ENCODE data around the gene SEMA6A. TPM values are rescaled to one million over a fixed set of nuclear protein-coding genes. Genes with fewer than 3 reads are reported as not detected.

Gene SEMA6A
- total RNA-seq, 4 donors from 2014 or later = 22.4 to 118 (median 48.7) TPM

DNA sequence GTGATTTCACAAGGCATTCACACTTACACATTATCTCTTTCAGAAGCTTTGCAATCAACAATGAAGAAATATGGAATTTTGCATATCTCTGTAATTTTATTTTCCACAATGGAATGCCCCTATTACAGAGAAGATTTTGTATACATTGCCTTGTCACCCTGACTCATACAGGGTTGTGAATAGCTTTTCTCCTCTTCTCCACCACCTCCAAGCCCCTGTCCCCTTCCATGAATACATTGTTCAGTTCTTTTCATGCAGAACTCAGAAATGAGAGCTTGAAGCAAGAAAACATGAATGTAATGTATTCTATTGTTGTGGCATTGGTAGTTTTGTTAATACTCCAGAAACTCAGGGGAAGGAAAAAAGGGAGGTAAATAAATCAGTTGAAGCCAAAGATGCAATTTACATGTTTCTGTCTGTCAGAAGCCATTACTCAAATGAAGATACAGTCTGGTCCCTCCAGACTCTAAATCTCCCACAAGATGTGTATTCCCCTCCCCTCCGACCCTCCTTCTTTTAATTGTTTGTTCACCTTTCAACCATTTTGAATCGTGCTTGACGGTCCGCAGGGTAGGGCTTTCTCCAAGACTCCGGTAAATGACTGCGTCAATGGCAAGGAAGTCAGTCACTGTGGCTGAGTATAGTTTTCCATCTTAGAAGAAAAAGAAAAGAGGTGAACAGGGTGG lies 86.1 kb downstream of the SEMA6A start:
- intact Hi-C loops (cut with DNase I; ENCODE audit: low total_unique reads) = no loop called here
- no peaks in the 10 kb centered on the region for H3K27me3 ChIP-seq
- no peaks in the 10 kb centered on the region for H3K9me3 ChIP-seq
- no peak overlapping the region for H3K4me3 ChIP-seq
- TF ChIP-seq, protein P1, sequence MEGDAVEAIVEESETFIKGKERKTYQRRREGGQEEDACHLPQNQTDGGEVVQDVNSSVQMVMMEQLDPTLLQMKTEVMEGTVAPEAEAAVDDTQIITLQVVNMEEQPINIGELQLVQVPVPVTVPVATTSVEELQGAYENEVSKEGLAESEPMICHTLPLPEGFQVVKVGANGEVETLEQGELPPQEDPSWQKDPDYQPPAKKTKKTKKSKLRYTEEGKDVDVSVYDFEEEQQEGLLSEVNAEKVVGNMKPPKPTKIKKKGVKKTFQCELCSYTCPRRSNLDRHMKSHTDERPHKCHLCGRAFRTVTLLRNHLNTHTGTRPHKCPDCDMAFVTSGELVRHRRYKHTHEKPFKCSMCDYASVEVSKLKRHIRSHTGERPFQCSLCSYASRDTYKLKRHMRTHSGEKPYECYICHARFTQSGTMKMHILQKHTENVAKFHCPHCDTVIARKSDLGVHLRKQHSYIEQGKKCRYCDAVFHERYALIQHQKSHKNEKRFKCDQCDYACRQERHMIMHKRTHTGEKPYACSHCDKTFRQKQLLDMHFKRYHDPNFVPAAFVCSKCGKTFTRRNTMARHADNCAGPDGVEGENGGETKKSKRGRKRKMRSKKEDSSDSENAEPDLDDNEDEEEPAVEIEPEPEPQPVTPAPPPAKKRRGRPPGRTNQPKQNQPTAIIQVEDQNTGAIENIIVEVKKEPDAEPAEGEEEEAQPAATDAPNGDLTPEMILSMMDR (IDR thresholded peaks at IDR 0.05) = no peak
- no peak for TF ChIP-seq POLR2A (IDR thresholded peaks at IDR 0.05)
- H3K27ac ChIP-seq = no peak overlapping the region
- DNase-seq = no peak
- H3K4me1 ChIP-seq = no peaks in the 10 kb centered on the region
- no peaks in the 10 kb centered on the region for H3K36me3 ChIP-seq

DNA sequence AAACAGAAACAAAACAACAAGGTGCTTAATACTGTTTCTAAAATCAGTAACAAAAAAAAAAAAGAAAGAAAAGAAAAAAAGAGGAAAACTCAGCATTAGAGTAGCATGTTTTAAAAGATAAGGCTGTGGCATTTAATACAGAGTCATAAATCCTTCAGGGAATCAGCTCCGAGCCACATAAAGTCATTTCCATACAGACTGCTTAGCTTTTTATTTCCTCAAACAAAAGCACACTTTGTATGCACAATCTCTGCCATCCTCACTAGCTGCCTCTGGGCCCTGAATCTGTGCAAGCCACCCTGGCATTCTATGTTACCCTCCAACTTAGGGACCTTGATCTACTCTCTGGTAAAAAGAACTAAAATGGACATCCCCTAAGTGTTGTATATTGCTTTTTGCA lies 87.6 kb downstream of the SEMA6A start:
- no peak overlapping the region for H3K4me3 ChIP-seq
- H3K9me3 ChIP-seq = no peaks in the 10 kb centered on the region
- no peaks in the 10 kb centered on the region for H3K4me1 ChIP-seq
- H3K27me3 ChIP-seq = no peaks in the 10 kb centered on the region
- no peak for DNase-seq
- H3K36me3 ChIP-seq = no peaks in the 10 kb centered on the region
- intact Hi-C loops (cut with DNase I; ENCODE audit: low total_unique reads) = no loop called here
- no peak overlapping the region for H3K27ac ChIP-seq
- TF ChIP-seq, protein P1 (IDR thresholded peaks at IDR 0.05) = no peak
- no peak for TF ChIP-seq POLR2A (IDR thresholded peaks at IDR 0.05)

DNA sequence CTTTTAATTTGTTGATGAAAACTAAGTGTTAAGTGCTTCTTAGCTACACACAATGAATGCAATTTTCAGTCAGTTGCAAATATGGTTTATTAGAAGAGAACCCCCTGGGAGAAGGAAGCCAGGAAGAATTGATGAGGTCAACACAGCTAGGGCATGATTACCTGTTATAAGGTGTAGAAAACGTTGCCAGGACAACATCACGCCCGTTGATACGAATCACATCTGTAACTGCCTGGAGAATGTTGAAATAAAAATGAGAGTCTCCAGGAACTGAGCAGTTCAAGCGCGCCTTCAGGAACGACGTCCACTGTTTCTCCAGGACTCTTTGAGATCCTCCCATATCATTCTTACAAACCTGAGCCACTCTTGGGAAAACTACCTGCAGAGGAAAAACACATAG lies 88.0 kb downstream of the SEMA6A start:
- Histone ChIP-seq H3K36me3 (no peaks in the 10 kb centered on the region), H3K9me3 (no peaks in the 10 kb centered on the region), H3K27ac (no peak overlapping the region), H3K4me3 (no peak overlapping the region), H3K27me3 (no peaks in the 10 kb centered on the region), H3K4me1 (no peaks in the 10 kb centered on the region)
- intact Hi-C loops (cut with DNase I; ENCODE audit: low total_unique reads) = no loop called here
- no peak for TF ChIP-seq POLR2A (IDR thresholded peaks at IDR 0.05)
- TF ChIP-seq, protein P1 (IDR thresholded peaks at IDR 0.05) = no peak
- no peak for DNase-seq

DNA sequence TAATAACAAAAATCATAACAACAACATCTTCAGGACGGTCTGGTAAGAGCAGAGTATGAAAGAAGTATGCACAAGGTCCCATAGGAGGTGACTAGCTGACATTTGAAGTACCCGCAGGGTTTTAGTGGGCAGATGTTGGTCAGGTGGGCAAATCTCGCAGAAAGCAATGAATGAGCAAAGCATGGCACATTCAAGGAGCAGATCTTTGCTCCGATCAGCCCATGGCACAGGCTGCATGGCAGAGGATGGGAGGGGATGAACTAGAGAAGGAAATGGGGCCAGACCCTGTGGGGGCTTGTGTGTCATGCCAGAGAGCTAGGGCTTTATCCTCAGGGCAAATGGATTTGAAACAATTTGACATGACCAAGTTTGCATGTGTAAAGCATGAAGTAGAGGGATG lies 90.0 kb downstream of the SEMA6A start:
- Histone ChIP-seq H3K36me3 (no peaks in the 10 kb centered on the region), H3K9me3 (no peaks in the 10 kb centered on the region), H3K27me3 (no peaks in the 10 kb centered on the region), H3K27ac (no peak overlapping the region), H3K4me1 (no peaks in the 10 kb centered on the region), H3K4me3 (no peak overlapping the region)
- TF ChIP-seq POLR2A (IDR thresholded peaks at IDR 0.05) = no peak
- TF ChIP-seq, protein P1 (IDR thresholded peaks at IDR 0.05) = no peak
- DNase-seq = no peak
- intact Hi-C loops (cut with DNase I; ENCODE audit: low total_unique reads) = no loop called here

DNA sequence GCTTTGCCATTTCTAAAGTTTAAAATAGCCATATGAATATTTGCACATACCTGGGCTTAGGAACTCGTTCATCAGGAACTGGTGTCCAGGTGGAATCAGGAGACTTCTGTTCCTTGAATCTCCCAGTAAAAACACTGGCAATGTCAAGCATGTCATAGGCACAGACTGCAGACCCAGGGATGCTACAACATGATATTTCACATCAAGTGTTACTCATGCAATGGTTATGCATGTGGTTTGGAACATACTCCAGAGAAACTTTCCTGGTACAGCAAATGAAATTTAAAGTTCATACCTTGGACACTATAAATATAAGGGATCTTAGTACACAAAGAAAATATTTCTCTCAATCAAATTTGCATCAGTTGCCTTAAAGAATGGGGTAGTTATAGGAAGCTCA lies 92.2 kb downstream of the SEMA6A start:
- intact Hi-C loops (cut with DNase I; ENCODE audit: low total_unique reads) = no loop called here
- TF ChIP-seq POLR2A (IDR thresholded peaks at IDR 0.05) = no peak
- TF ChIP-seq, protein P1 (IDR thresholded peaks at IDR 0.05) = no peak
- no peak for DNase-seq
- H3K4me1 ChIP-seq = no peaks in the 10 kb centered on the region
- H3K27ac ChIP-seq = no peak overlapping the region
- no peak overlapping the region for H3K4me3 ChIP-seq
- no peaks in the 10 kb centered on the region for H3K36me3 ChIP-seq
- H3K27me3 ChIP-seq = no peaks in the 10 kb centered on the region
- peaks cover 0 to 2% of the 10 kb centered on the region in 2 donors for H3K9me3 ChIP-seq
